ENCODE measurements around the gene SLC36A2.

SLC36A2 gene

GRCh38 chr5:151347369-151347768 lies at the start of gene SLC36A2:
Gene SLC36A2 (minus strand): TSS chr5:151347559. CDS start chr5:151347460, 99 bp downstream.
- no peaks in the 10 kb centered on the region for H3K9me3 Mint-ChIP-seq
- peaks cover 16% of the 10 kb centered on the region for H3K27me3 Mint-ChIP-seq (ENCODE audit: low read depth, poor library complexity)
- H3K4me3 Mint-ChIP-seq = no peak within 1 kb of the TSS
- H3K4me1 Mint-ChIP-seq = peaks cover 32% of the 10 kb centered on the region
- H3K27ac Mint-ChIP-seq = no peak within 1 kb of the TSS
- DNase-seq = no peak
- H3K36me3 Mint-ChIP-seq (ENCODE audit: low read depth) = no peaks in the 10 kb centered on the region
- no peak for TF ChIP-seq CTCF (IDR thresholded peaks at IDR 0.05)

GRCh38 chr5:151388960-151389359 lies 41.6 kb upstream of the SLC36A2 start:
- Mint-ChIP-seq H3K9me3 (peaks cover 29% of the 10 kb centered on the region), H3K27me3 (ENCODE audit: low read depth, poor library complexity) (peaks cover 14% of the 10 kb centered on the region), H3K4me1 (no peaks in the 10 kb centered on the region), H3K4me3 (no peak overlapping the region), H3K36me3 (ENCODE audit: low read depth) (no peaks in the 10 kb centered on the region), H3K27ac (no peak overlapping the region)
- no peak for TF ChIP-seq CTCF (IDR thresholded peaks at IDR 0.05)
- DNase-seq = no peak

GRCh38 chr5:151384106-151384505 lies 36.7 kb upstream of the SLC36A2 start:
- Mint-ChIP-seq H3K4me1 (peaks cover 4% of the 10 kb centered on the region), H3K36me3 (ENCODE audit: low read depth) (no peaks in the 10 kb centered on the region), H3K4me3 (no peak overlapping the region), H3K27ac (no peak overlapping the region), H3K9me3 (peaks cover 2% of the 10 kb centered on the region), H3K27me3 (ENCODE audit: low read depth, poor library complexity) (peaks cover 17% of the 10 kb centered on the region)
- TF ChIP-seq CTCF (IDR thresholded peaks at IDR 0.05) = no peak
- DNase-seq = no peak

- peak; percentile 5 for DNase-seq
- H3K27me3 Mint-ChIP-seq (ENCODE audit: low read depth, poor library complexity) = peaks cover 9% of the 10 kb centered on the region
- no peak overlapping the region for H3K27ac Mint-ChIP-seq
- H3K4me3 Mint-ChIP-seq = no peak overlapping the region
- H3K36me3 Mint-ChIP-seq (ENCODE audit: low read depth) = no peaks in the 10 kb centered on the region
- peaks cover 3% of the 10 kb centered on the region for H3K9me3 Mint-ChIP-seq
- H3K4me1 Mint-ChIP-seq = peaks cover 4% of the 10 kb centered on the region
- no peak for TF ChIP-seq CTCF (IDR thresholded peaks at IDR 0.05)
Measured at GRCh38 chr5:151383011-151383410, 35.7 kb upstream of the SLC36A2 start.

GRCh38 chr5:151382576-151382975 lies 35.2 kb upstream of the SLC36A2 start:
- Mint-ChIP-seq H3K27ac (no peak overlapping the region), H3K4me3 (no peak overlapping the region), H3K4me1 (peaks cover 4% of the 10 kb centered on the region), H3K36me3 (ENCODE audit: low read depth) (no peaks in the 10 kb centered on the region), H3K9me3 (peaks cover 3% of the 10 kb centered on the region), H3K27me3 (ENCODE audit: low read depth, poor library complexity) (peaks cover 6% of the 10 kb centered on the region)
- no peak for TF ChIP-seq CTCF (IDR thresholded peaks at IDR 0.05)
- DNase-seq = no peak

GRCh38 chr5:151381899-151382298 lies 34.5 kb upstream of the SLC36A2 start:
- peaks cover 6% of the 10 kb centered on the region for H3K27me3 Mint-ChIP-seq (ENCODE audit: low read depth, poor library complexity)
- H3K27ac Mint-ChIP-seq = peak overlapping the region; percentile 46

More at GRCh38 chr5:151381899-151382298, 34.5 kb upstream of the SLC36A2 start:
- DNase-seq = no peak
- H3K36me3 Mint-ChIP-seq (ENCODE audit: low read depth) = no peaks in the 10 kb centered on the region
- peaks cover 4% of the 10 kb centered on the region for H3K9me3 Mint-ChIP-seq
- peaks cover 4% of the 10 kb centered on the region for H3K4me1 Mint-ChIP-seq
- TF ChIP-seq CTCF (IDR thresholded peaks at IDR 0.05) = no peak
- H3K4me3 Mint-ChIP-seq = no peak overlapping the region

Data from nephron progenitor cell (in vitro differentiated cells).